ENCODE measurements around the gene SLC25A10.

DNA sequence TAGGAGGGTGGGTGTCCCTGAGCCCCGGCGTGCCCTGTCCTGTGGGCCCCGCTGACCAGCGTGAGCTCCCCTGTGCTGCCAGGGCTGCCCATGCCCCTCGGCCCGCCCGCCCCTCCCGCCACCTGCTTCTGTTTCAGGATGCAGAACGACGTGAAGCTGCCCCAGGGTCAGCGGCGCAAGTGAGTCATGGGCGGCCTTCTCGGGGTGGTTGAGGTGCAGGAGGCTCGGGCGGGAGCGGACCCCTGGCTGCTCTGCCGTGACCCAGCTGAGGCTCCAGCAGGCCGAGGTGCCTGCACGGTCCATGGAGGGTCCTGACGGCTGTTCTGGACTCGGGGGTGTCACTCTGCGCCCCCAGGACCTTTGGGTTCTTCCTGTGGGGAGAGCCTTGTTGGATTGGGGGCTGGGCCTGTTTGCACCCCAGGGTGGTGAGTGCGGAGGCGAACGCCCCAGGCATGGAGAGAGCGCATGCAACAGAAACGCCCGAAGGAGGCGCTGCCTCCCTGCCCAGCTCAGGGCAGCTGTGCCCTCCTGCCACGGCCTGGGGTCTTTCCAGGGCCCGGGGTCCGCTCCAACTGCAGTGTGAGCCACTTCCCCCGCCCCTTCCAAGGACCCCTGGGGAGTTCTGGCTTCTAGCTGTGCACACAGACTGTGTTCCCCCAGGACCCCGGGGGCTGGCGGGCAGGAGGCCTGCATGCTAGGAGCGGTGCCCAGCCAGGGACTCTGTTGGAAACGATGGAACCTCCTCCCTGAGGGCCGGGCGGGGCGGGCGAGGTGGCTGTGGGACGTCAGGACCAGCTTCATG lies 4.0 kb downstream of the SLC25A10 start:
- no peak for TF ChIP-seq SUZ12 (IDR thresholded peaks at IDR 0.05)
- TF ChIP-seq HDGF (IDR thresholded peaks at IDR 0.05; ENCODE audit: borderline replicate concordance) = no peak
- TF ChIP-seq ARNT (IDR thresholded peaks at IDR 0.05) = no peak
- no peak for TF ChIP-seq TARDBP (IDR thresholded peaks at IDR 0.05)
- TF ChIP-seq FOXM1 (IDR thresholded peaks at IDR 0.05; ENCODE audit: borderline replicate concordance) = no peak
- TF ChIP-seq PKNOX1 (IDR thresholded peaks at IDR 0.05) = no peak
- TF ChIP-seq SP1 (IDR thresholded peaks at IDR 0.05) = no peak
- no peak for TF ChIP-seq ELF4 (IDR thresholded peaks at IDR 0.05)
- TF ChIP-seq FOXK2 (IDR thresholded peaks at IDR 0.05) = no peak
- no peak for TF ChIP-seq L3MBTL2 (conservative IDR thresholded peaks at IDR 0.05)
- no peak for TF ChIP-seq BHLHE40 (IDR thresholded peaks at IDR 0.05; ENCODE audit: borderline replicate concordance)
- no peak for TF ChIP-seq NFRKB (IDR thresholded peaks at IDR 0.05)
- no peak for TF ChIP-seq CTBP1 (IDR thresholded peaks at IDR 0.05; ENCODE audit: borderline replicate concordance)
